HepG2 (cell line): ENCODE measurements around the gene NTN5. TPM values are rescaled to one million over a fixed set of nuclear protein-coding genes. Genes with fewer than 3 reads are reported as not detected.

Experiments used
- ATAC-seq: fragments of 200-7000 bp; cut with Tn5 transposase; 3 replicates; pipeline ENCODE4 v1.9.1; 2020; ENCODE audit warnings: mild to moderate bottlenecking, moderate library complexity
- BruUV-seq: library from RNA; stranded (reverse); fragments of 400-500 nt; replicated peaks from 2 replicates; lab custom pipeline; 2021; lab: Mats Ljungman, UMichigan
- CTCF ChIA-PET: fragments of 300-600 bp; formaldehyde crosslinking; extraction: SDS; loops from one replicate; lab custom pipeline; 2021; ENCODE audit warnings: low total read pairs, inconsistent platforms, low intra/inter-chr PET ratio; lab: Yijun Ruan, JAX
- POLR2A ChIA-PET: fragments of 350-600 bp; sonication (Branson Sonifier 250); formaldehyde crosslinking; loops from one replicate; lab custom pipeline; 2020; ENCODE audit warnings: antibody characterized with exemption, inconsistent platforms; lab: Yijun Ruan, JAX
- DNase-seq: peaks from one replicate; pipeline ENCODE4 v3.0.0-alpha.2; 2015; ENCODE audit warnings: low spot score
- FAIRE-seq: peaks from 3 replicates; lab custom pipeline; 2011; peaks lifted over from hg19 to GRCh38; lab: Jason Lieb, UNC
- H2AFZ ChIP-seq: one replicate; pipeline ENCODE4 v1.6.1; 2011; ENCODE audit warnings: low read length, inconsistent platforms
- H3K27ac ChIP-seq: fragments of 300-600 bp; 3 replicates; pipeline ENCODE4 v1.8.0; 2011; ENCODE audit warnings: mixed run types, mild to moderate bottlenecking, mixed read lengths, low read length, inconsistent platforms; ENCODE audit not compliant: insufficient read depth; ENCODE audit errors: extremely low read length
- H3K27me3 ChIP-seq, 2 experiments: fragments of 200-600 bp in 1 of 2; 2 replicates in 1 of 2; 3 replicates in 1 of 2; pipeline versions ENCODE4 v1.6.0 to v1.8.0; 2011; ENCODE audit warnings: low read length in 2 of 2, mild to moderate bottlenecking in 2 of 2, moderate library complexity in 2 of 2, inconsistent platforms in 1 of 2; ENCODE audit not compliant: insufficient read depth in 2 of 2, control insufficient read depth in 1 of 2
- H3K36me3 ChIP-seq, 2 experiments: fragments of 200-600 bp in 1 of 2; replicated peaks in 1 of 2; 2 replicates in 1 of 2; 3 replicates in 1 of 2; pipeline versions ENCODE4 v1.5.1 to v1.8.0; 2011; ENCODE audit warnings: low read length in 2 of 2, inconsistent platforms in 1 of 2; ENCODE audit not compliant: insufficient read depth in 2 of 2, control insufficient read depth in 1 of 2
- H3K4me1 ChIP-seq: 2 replicates; pipeline ENCODE4 v1.5.1; 2012; ENCODE audit warnings: low read length, inconsistent platforms; ENCODE audit not compliant: insufficient read depth
- H3K4me2 ChIP-seq: 2 replicates; pipeline ENCODE4 v1.6.0; 2011; ENCODE audit warnings: low read depth, low read length, inconsistent platforms
- H3K4me3 ChIP-seq, 3 experiments: fragments of 200-600 bp in 1 of 3; sonication (generic), shearing (Covaris generic) in 1 of 3; replicated peaks in 1 of 3; 2 replicates each; pipeline ENCODE4 v1.5.1; 2011 to 2016; ENCODE audit warnings: low read length in 3 of 3, inconsistent platforms in 2 of 3, low read depth in 2 of 3, mild to moderate bottlenecking in 2 of 3, control low read depth in 1 of 3, mixed read lengths in 1 of 3; ENCODE audit not compliant: insufficient read depth in 1 of 3
- H3K79me2 ChIP-seq: one replicate; pipeline ENCODE4 v1.6.1; 2011; ENCODE audit warnings: low read length, inconsistent platforms; ENCODE audit not compliant: insufficient read depth
- H3K9ac ChIP-seq: 2 replicates; pipeline ENCODE4 v1.6.0; 2011; ENCODE audit warnings: mild to moderate bottlenecking, low read depth, low read length, inconsistent platforms; ENCODE audit not compliant: insufficient read depth
- H3K9me3 ChIP-seq: 2 replicates; pipeline ENCODE4 v1.5.1; 2012; ENCODE audit warnings: mild to moderate bottlenecking, low read length
- H4K20me1 ChIP-seq: 2 replicates; pipeline ENCODE4 v1.6.0; 2011; ENCODE audit warnings: inconsistent platforms, mild to moderate bottlenecking, low read length, moderate library complexity; ENCODE audit not compliant: insufficient read depth
- JARID2 ChIP-seq: sonication (generic); formaldehyde crosslinking; IDR thresholded peaks from 2 replicates; pipeline ENCODE4 v1.8.1; 2023; ENCODE audit warnings: missing genetic modification reagents, inconsistent platforms; ENCODE audit not compliant: insufficient replicate concordance
- MTA1 ChIP-seq: sonication (generic); formaldehyde crosslinking; IDR thresholded peaks from 2 replicates; pipeline ENCODE4 v1.4.0; 2020; ENCODE audit warnings: missing genetic modification reagents, mild to moderate bottlenecking, borderline replicate concordance
- NFYB ChIP-seq: sonication (generic); formaldehyde crosslinking; IDR thresholded peaks from 2 replicates; pipeline ENCODE4 v1.4.0; 2020; ENCODE audit warnings: missing genetic modification reagents
- SMAD3 ChIP-seq: sonication (generic); formaldehyde crosslinking; IDR thresholded peaks from 2 replicates; pipeline ENCODE4 v1.4.0; 2020; ENCODE audit warnings: missing genetic modification reagents
- ZBTB3 ChIP-seq: sonication (generic); formaldehyde crosslinking; IDR thresholded peaks from 2 replicates; pipeline ENCODE4 v1.4.0; 2020; ENCODE audit warnings: low read depth, mild to moderate bottlenecking, moderate library complexity, missing genetic modification reagents, borderline replicate concordance
- ZNF143 ChIP-seq: sonication (generic); formaldehyde crosslinking; IDR thresholded peaks from 2 replicates; pipeline ENCODE4 v1.4.0; 2020; ENCODE audit warnings: missing genetic modification reagents
- ZSCAN25 ChIP-seq: sonication (generic); formaldehyde crosslinking; IDR thresholded peaks from 2 replicates; pipeline ENCODE4 v1.8.0; 2022; ENCODE audit warnings: mild to moderate bottlenecking, missing genetic modification reagents
- WGBS: methylation state at CpG from one replicate; pipeline ENCODE4 v1.1.6; 2017; ENCODE audit warnings: low lambda C conversion rate; 5-methylcytosine and 5-hydroxymethylcytosine counted together
- in situ Hi-C: cut with HindIII; loops from 2 replicates; pipeline ENCODE4 v1.10.0; 2017; ENCODE audit warnings: low pct_unique_long_range_greater_than_20kb; ENCODE audit not compliant: extremely low pct_ligation_motif_present
- intact Hi-C: fragments of 100-400 bp; cut with micrococcal nuclease; formaldehyde crosslinking; loops from one replicate; pipeline ENCODE4 v1.10.0; 2022; ENCODE audit not compliant: unreplicated experiment
- polyA plus RNA-seq, 8 experiments: library from polyadenylated mRNA; depleted of rRNA in 3 of 8; stranded (reverse) in 7 of 8; unstranded in 1 of 8; fragments of >200 nt; fragmentation: Illumina TruSeq in 4 of 8; extraction: Trizol in 4 of 8; gene quantifications; 2 replicates each; pipeline versions ENCODE4 v1.2.1 to v1.2.3, GENCODE V29; 2011 to 2016; ENCODE audit warnings: low read depth in 4 of 8, missing spikeins in 1 of 8, mixed read lengths in 1 of 8; ENCODE audit not compliant: insufficient read depth in 1 of 8
- total RNA-seq, 5 experiments: library from RNA; depleted of rRNA; stranded (reverse); fragments of >200 nt; fragmentation: Illumina TruSeq; extraction: Trizol; gene quantifications; 2 replicates each; pipeline ENCODE4 v1.2.3, GENCODE V29; 2016; ENCODE audit warnings: low read depth in 1 of 5
- TF ChIP-seq, protein P1 (sequence below): sonication (generic); formaldehyde crosslinking; IDR thresholded peaks from 2 replicates; pipeline ENCODE4 v1.5.0; 2020; ENCODE audit warnings: mild to moderate bottlenecking, missing genetic modification reagents
- TF ChIP-seq, protein P2 (sequence below): IDR thresholded peaks from 2 replicates; pipeline ENCODE4 v1.6.1; 2016; ENCODE audit warnings: missing compliant biosample characterization, missing genetic modification reagents, borderline replicate concordance
- TF ChIP-seq, protein P3 (sequence below): sonication (generic); formaldehyde crosslinking; IDR thresholded peaks from 2 replicates; pipeline ENCODE4 v1.4.0; 2020; ENCODE audit warnings: missing genetic modification reagents, borderline replicate concordance
- TF ChIP-seq, protein P4 (sequence below): sonication (generic); formaldehyde crosslinking; IDR thresholded peaks from 2 replicates; pipeline ENCODE4 v1.5.0; 2020; ENCODE audit warnings: mild to moderate bottlenecking, missing genetic modification reagents, borderline replicate concordance
- TF ChIP-seq, protein P5 (sequence below): sonication (generic); formaldehyde crosslinking; IDR thresholded peaks from 2 replicates; pipeline ENCODE4 v1.4.0; 2020; ENCODE audit warnings: missing genetic modification reagents

The NTN5 gene
- total and polyA plus RNA-seq, 2 of the 13 experiments (the other 11 are each of a cell fraction or from before 2014, with no cell fraction given), result 0.05 TPM; not detected in 1

DNA sequence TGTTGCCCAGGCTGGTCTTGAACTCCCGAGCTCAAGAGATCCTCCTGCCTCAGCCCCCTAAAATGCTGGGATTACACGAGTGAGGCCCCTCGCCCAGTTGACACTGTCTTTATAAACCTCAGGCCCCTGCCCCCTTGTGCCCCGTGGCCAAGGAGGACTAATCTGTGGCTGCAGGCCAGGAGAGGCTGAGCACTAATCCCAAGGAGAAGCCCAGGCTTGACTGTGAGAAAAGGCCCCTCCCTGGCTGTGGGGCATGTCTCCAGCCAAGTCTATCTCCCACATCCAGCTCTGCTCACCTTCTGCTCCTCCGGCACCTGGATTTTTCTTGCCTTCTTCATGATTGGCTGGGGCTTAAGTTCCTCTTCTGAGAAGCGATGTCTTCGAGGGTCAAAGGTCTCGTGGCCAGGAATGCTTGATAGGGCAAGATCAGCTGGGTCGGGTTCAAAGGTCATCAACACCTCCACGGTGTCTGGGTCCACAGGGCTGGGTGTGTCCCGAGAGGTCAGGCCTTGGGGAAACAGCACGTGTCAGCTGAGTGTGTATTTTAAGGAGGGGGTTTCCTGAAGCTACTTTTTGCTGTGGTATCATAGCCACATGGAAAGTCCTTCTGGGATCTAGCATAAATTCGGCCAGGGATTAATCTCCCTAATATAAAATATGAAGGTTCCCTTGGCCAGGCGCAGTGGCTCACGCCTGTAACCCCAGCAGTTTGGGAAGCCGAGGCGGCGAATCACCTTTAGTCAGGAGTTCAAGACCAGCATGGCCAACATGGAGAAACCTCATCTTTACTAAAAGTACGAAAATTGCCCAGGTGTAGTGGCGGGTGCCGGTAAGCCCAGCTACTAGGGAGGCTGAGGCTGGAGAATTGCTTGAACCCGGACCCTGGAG, 39.4 kb downstream of the NTN5 start:
- in situ Hi-C loops, result no loop called here
- FAIRE-seq, result peak; percentile 50
- no peaks in the 10 kb centered on the region; a peak in 1 of 5 replicates for H3K27me3 ChIP-seq
- no peak overlapping the region for H2AFZ ChIP-seq
- no peaks in the 10 kb centered on the region for H3K36me3 ChIP-seq
- intact Hi-C loops, result loop anchor here (2.0 kb wide), 1 partner anchor 15 kb away; the partner anchor contains the start of genes RPL18 and SPHK2
- H3K4me2 ChIP-seq, result peak overlapping the region; percentile 96
- POLR2A ChIA-PET, result interaction anchor here (0.6 to 5.8 kb wide), 11 partner anchors 9 to 330 kb away, joined by 3 to 61 read pairs (median 3); partner anchors contain the start of genes CA11, RPL18 and SPHK2
- H3K9me3 ChIP-seq, result no peaks in the 10 kb centered on the region
- WGBS, result 75% methylated on average over 18 of the region's 22 CpGs
- no peaks in the 10 kb centered on the region for H4K20me1 ChIP-seq
- peak overlapping the region in 1 of 3 experiments; percentile 47; a peak in 2 of 6 replicates for H3K4me3 ChIP-seq
- no peak for ATAC-seq
- peak overlapping the region; percentile 90 for H3K27ac ChIP-seq
- CTCF ChIA-PET, result no interaction called here
- peak overlapping the region; percentile 61; the same call in 1 of the 2 replicates for H3K9ac ChIP-seq
- DNase-seq, result no peak
- H3K79me2 ChIP-seq, result no peaks in the 10 kb centered on the region
- peaks cover 65% of the 10 kb centered on the region for H3K4me1 ChIP-seq
- BruUV-seq, result no TSS peak
- TF ChIP-seq SMAD3 (CRISPR knock-in tag) (0 out of 2 replicates have a peak, but pooled peaks have one; percentile 8), JARID2 (CRISPR knock-in tag) (no peak), ZNF143 (CRISPR knock-in tag) (no peak), ZSCAN25 (CRISPR knock-in tag) (0 out of 2 replicates have a peak, but pooled peaks have one; percentile 32), NFYB (CRISPR knock-in tag) (no peak), MTA1 (CRISPR knock-in tag) (0 out of 2 replicates have a peak, but pooled peaks have one; percentile 36), ZBTB3 (CRISPR knock-in tag) (no peak)
- TF ChIP-seq, protein P1, sequence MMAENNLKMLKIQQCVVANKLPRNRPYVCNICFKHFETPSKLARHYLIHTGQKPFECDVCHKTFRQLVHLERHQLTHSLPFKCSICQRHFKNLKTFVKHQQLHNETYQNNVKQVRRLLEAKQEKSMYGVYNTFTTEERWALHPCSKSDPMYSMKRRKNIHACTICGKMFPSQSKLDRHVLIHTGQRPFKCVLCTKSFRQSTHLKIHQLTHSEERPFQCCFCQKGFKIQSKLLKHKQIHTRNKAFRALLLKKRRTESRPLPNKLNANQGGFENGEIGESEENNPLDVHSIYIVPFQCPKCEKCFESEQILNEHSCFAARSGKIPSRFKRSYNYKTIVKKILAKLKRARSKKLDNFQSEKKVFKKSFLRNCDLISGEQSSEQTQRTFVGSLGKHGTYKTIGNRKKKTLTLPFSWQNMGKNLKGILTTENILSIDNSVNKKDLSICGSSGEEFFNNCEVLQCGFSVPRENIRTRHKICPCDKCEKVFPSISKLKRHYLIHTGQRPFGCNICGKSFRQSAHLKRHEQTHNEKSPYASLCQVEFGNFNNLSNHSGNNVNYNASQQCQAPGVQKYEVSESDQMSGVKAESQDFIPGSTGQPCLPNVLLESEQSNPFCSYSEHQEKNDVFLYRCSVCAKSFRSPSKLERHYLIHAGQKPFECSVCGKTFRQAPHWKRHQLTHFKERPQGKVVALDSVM, result peak; percentile 61; the same call in 1 of the 2 replicates
- TF ChIP-seq, protein P2, sequence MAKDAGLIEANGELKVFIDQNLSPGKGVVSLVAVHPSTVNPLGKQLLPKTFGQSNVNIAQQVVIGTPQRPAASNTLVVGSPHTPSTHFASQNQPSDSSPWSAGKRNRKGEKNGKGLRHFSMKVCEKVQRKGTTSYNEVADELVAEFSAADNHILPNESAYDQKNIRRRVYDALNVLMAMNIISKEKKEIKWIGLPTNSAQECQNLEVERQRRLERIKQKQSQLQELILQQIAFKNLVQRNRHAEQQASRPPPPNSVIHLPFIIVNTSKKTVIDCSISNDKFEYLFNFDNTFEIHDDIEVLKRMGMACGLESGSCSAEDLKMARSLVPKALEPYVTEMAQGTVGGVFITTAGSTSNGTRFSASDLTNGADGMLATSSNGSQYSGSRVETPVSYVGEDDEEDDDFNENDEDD (CRISPR knock-in tag), result no peak
- TF ChIP-seq, protein P3, sequence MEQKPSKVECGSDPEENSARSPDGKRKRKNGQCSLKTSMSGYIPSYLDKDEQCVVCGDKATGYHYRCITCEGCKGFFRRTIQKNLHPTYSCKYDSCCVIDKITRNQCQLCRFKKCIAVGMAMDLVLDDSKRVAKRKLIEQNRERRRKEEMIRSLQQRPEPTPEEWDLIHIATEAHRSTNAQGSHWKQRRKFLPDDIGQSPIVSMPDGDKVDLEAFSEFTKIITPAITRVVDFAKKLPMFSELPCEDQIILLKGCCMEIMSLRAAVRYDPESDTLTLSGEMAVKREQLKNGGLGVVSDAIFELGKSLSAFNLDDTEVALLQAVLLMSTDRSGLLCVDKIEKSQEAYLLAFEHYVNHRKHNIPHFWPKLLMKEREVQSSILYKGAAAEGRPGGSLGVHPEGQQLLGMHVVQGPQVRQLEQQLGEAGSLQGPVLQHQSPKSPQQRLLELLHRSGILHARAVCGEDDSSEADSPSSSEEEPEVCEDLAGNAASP (CRISPR knock-in tag), result 0 out of 2 replicates have a peak, but pooled peaks have one; percentile 28
- TF ChIP-seq, protein P4, sequence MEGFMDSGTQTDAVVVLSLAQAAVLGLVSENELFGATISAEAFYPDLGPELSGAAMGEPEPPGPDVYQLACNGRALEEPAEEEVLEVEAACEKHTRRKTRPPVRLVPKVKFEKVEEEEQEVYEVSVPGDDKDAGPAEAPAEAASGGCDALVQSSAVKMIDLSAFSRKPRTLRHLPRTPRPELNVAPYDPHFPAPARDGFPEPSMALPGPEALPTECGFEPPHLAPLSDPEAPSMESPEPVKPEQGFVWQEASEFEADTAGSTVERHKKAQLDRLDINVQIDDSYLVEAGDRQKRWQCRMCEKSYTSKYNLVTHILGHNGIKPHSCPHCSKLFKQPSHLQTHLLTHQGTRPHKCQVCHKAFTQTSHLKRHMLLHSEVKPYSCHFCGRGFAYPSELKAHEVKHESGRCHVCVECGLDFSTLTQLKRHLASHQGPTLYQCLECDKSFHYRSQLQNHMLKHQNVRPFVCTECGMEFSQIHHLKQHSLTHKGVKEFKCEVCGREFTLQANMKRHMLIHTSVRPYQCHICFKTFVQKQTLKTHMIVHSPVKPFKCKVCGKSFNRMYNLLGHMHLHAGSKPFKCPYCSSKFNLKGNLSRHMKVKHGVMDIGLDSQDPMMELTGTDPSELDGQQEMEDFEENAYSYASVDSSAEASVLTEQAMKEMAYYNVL (CRISPR knock-in tag), result no peak
- TF ChIP-seq, protein P5, sequence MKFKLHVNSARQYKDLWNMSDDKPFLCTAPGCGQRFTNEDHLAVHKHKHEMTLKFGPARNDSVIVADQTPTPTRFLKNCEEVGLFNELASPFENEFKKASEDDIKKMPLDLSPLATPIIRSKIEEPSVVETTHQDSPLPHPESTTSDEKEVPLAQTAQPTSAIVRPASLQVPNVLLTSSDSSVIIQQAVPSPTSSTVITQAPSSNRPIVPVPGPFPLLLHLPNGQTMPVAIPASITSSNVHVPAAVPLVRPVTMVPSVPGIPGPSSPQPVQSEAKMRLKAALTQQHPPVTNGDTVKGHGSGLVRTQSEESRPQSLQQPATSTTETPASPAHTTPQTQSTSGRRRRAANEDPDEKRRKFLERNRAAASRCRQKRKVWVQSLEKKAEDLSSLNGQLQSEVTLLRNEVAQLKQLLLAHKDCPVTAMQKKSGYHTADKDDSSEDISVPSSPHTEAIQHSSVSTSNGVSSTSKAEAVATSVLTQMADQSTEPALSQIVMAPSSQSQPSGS (CRISPR knock-in tag), result 0 out of 2 replicates have a peak, but pooled peaks have one; percentile 5
